H1 (cell line): ENCODE measurements around the gene IGSF11.

Experiments used
- BRCA1 ChIP-seq: IDR thresholded peaks from 2 replicates; pipeline ENCODE4 v1.6.1; 2012; ENCODE audit warnings: low read depth, low read length, improper control_type of control experiment
- POLR2A ChIP-seq, 2 experiments: IDR thresholded peaks; 1 replicate in 1 of 2; 2 replicates in 1 of 2; pipeline ENCODE4 v1.6.1; 2011; ENCODE audit warnings: low read depth in 2 of 2, low read length in 2 of 2, mild to moderate bottlenecking in 2 of 2; ENCODE audit errors: control extremely low read depth in 1 of 2
- TF ChIP-seq, protein P1 (sequence below), 3 experiments: IDR thresholded peaks; 1 replicate in 2 of 3; 2 replicates in 1 of 3; pipeline versions ENCODE4 v1.5.1 to v1.6.1; 2011; ENCODE audit warnings: low read length in 3 of 3, mild to moderate bottlenecking in 3 of 3, inconsistent platforms in 2 of 3, low read depth in 1 of 3, moderate library complexity in 1 of 3; ENCODE audit not compliant: insufficient read depth in 1 of 3; ENCODE audit errors: control extremely low read depth in 1 of 3

DNA sequence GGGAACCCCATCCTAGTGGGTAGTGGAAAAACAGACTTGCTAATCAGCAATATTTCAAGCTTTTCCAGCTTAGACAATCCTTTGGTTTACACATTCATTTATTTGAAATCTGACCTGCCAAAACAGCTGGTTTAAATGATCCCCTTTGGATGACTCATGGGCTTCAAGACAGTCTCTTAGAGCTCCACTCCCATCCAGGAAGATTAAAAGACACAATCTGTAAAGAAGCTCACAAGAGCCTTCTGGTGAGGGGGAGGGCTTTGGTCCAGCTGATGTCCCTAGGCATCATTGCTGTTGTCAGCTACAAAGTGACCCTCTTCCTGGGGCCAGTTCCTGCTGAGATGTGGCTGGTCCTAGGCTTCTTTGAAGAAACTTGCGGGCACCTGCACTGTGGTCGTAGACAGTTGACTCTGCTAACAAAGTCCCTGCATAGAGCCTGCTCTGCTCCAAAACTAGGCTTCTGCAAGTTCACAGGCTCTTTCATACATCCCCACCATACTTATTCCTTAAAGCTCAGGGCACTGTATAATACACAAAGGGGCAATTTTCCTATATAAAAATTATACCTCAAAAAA, 73.7 kb downstream of the IGSF11 start:
- TF ChIP-seq, protein P1, sequence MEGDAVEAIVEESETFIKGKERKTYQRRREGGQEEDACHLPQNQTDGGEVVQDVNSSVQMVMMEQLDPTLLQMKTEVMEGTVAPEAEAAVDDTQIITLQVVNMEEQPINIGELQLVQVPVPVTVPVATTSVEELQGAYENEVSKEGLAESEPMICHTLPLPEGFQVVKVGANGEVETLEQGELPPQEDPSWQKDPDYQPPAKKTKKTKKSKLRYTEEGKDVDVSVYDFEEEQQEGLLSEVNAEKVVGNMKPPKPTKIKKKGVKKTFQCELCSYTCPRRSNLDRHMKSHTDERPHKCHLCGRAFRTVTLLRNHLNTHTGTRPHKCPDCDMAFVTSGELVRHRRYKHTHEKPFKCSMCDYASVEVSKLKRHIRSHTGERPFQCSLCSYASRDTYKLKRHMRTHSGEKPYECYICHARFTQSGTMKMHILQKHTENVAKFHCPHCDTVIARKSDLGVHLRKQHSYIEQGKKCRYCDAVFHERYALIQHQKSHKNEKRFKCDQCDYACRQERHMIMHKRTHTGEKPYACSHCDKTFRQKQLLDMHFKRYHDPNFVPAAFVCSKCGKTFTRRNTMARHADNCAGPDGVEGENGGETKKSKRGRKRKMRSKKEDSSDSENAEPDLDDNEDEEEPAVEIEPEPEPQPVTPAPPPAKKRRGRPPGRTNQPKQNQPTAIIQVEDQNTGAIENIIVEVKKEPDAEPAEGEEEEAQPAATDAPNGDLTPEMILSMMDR (IDR thresholded peaks at IDR 0.05; ENCODE audit: control extremely low read depth in 1 of 3, insufficient read depth in 1 of 3, low read depth in 1 of 3, low read length in 3 of 3) = no peak
- no peak for TF ChIP-seq POLR2A (IDR thresholded peaks at IDR 0.05; ENCODE audit: control extremely low read depth in 1 of 2, low read depth in 2 of 2, low read length in 2 of 2)
- TF ChIP-seq BRCA1 = no peak
